Activated T-cell treated with anti-CD3 and anti-CD28 coated beads, Interleukin-2, amount 50 U/mL, for 24 hours (primary cell): ENCODE results near the gene FSHB.
"Not testable (repeated sequence)": the region's sequence is repeated elsewhere in the genome, so short reads cannot be mapped to it uniquely, and the experiment has no call there.

Source experiments
- DNase-seq: peaks from one replicate; pipeline ENCODE4 v3.0.0-alpha.2; 2020
- H3K27ac Mint-ChIP-seq: 2 replicates; pipeline ENCODE4 v1.8.0; 2020; ENCODE audit warnings: mild to moderate bottlenecking, mixed read lengths
- H3K27me3 Mint-ChIP-seq: 2 replicates; pipeline ENCODE4 v1.8.0; 2020; ENCODE audit warnings: mixed read lengths
- H3K36me3 Mint-ChIP-seq: 2 replicates; pipeline ENCODE4 v1.8.0; 2020; ENCODE audit warnings: low read depth, mixed read lengths
- H3K4me1 Mint-ChIP-seq: 2 replicates; pipeline ENCODE4 v1.8.0; 2020; ENCODE audit warnings: low read depth, mixed read lengths
- H3K4me3 Mint-ChIP-seq: 2 replicates; pipeline ENCODE4 v1.8.0; 2020; ENCODE audit warnings: mild to moderate bottlenecking, moderate library complexity, mixed read lengths
- H3K9me3 Mint-ChIP-seq: 2 replicates; pipeline ENCODE4 v1.8.0; 2020; ENCODE audit warnings: mixed read lengths

Gene FSHB

GRCh38 chr11:30230714-30231113, at the start of gene FSHB:
FSHB (plus strand) TSS chr11:30231014; CDS start chr11:30231903, 889 bp downstream.
- Mint-ChIP-seq H3K9me3 (peaks cover 4% of the 10 kb centered on the region), H3K27me3 (no peaks in the 10 kb centered on the region), H3K36me3 (no peaks in the 10 kb centered on the region), H3K27ac (no peak within 1 kb of the TSS), H3K4me3 (no peak within 1 kb of the TSS), H3K4me1 (no peaks in the 10 kb centered on the region)
- no peak for DNase-seq

GRCh38 chr11:30186748-30187147, 44.1 kb upstream of the FSHB start:
- Mint-ChIP-seq H3K27me3 (no peaks in the 10 kb centered on the region), H3K9me3 (no peaks in the 10 kb centered on the region), H3K4me3 (no peak overlapping the region), H3K27ac (no peak overlapping the region), H3K36me3 (no peaks in the 10 kb centered on the region), H3K4me1 (no peaks in the 10 kb centered on the region)
- DNase-seq: no peak

- no peak for DNase-seq
- H3K27me3 Mint-ChIP-seq: peaks cover 4% of the 10 kb centered on the region
- H3K27ac Mint-ChIP-seq: no peak overlapping the region
- no peaks in the 10 kb centered on the region for H3K36me3 Mint-ChIP-seq
- no peaks in the 10 kb centered on the region for H3K4me1 Mint-ChIP-seq
- H3K4me3 Mint-ChIP-seq: no peak overlapping the region
- H3K9me3 Mint-ChIP-seq: no peaks in the 10 kb centered on the region
These were observed 38.2 kb upstream of the FSHB start for GRCh38 chr11:30192620-30193019.

GRCh38 chr11:30196400-30197206, 34.2 kb upstream of the FSHB start:
- Mint-ChIP-seq H3K9me3 (no peaks in the 10 kb centered on the region), H3K27me3 (peaks cover 4% of the 10 kb centered on the region), H3K27ac (no peak overlapping the region), H3K4me1 (no peaks in the 10 kb centered on the region), H3K36me3 (no peaks in the 10 kb centered on the region), H3K4me3 (no peak overlapping the region)
- peak; percentile 55 for DNase-seq

GRCh38 chr11:30197869-30198268, 32.9 kb upstream of the FSHB start:
- Mint-ChIP-seq H3K4me3 (no peak overlapping the region), H3K4me1 (no peaks in the 10 kb centered on the region), H3K27ac (no peak overlapping the region), H3K9me3 (no peaks in the 10 kb centered on the region), H3K36me3 (no peaks in the 10 kb centered on the region), H3K27me3 (peaks cover 4% of the 10 kb centered on the region)
- no peak for DNase-seq

- H3K4me3 Mint-ChIP-seq, DNase-seq, H3K9me3 Mint-ChIP-seq, H3K36me3 Mint-ChIP-seq, H3K4me1 Mint-ChIP-seq, H3K27me3 Mint-ChIP-seq, H3K27ac Mint-ChIP-seq: not testable (repeated sequence)
These were observed 27.8 kb upstream of the FSHB start for GRCh38 chr11:30202989-30203388.

GRCh38 chr11:30203850-30204249, 27.0 kb upstream of the FSHB start:
- H3K36me3 Mint-ChIP-seq: no peaks in the 10 kb centered on the region
- H3K4me3 Mint-ChIP-seq: no peak overlapping the region
- DNase-seq: no peak
- no peak overlapping the region for H3K27ac Mint-ChIP-seq
- H3K9me3 Mint-ChIP-seq: no peaks in the 10 kb centered on the region
- H3K4me1 Mint-ChIP-seq: peaks cover 7% of the 10 kb centered on the region
- H3K27me3 Mint-ChIP-seq: no peaks in the 10 kb centered on the region

GRCh38 chr11:30206249-30206996, 24.4 kb upstream of the FSHB start:
- DNase-seq: no peak
- H3K9me3 Mint-ChIP-seq: no peaks in the 10 kb centered on the region
- no peak overlapping the region for H3K4me3 Mint-ChIP-seq
- no peaks in the 10 kb centered on the region for H3K36me3 Mint-ChIP-seq
- H3K4me1 Mint-ChIP-seq: peaks cover 7% of the 10 kb centered on the region
- H3K27me3 Mint-ChIP-seq: no peaks in the 10 kb centered on the region
- H3K27ac Mint-ChIP-seq: no peak overlapping the region

GRCh38 chr11:30210357-30210756, 20.5 kb upstream of the FSHB start:
- H3K9me3 Mint-ChIP-seq: no peaks in the 10 kb centered on the region

GRCh38 chr11:30216534-30216933, 14.3 kb upstream of the FSHB start:
- no peaks in the 10 kb centered on the region for H3K9me3 Mint-ChIP-seq
- no peak overlapping the region for H3K4me3 Mint-ChIP-seq
- no peaks in the 10 kb centered on the region for H3K27me3 Mint-ChIP-seq

More at GRCh38 chr11:30210357-30210756, 20.5 kb upstream of the FSHB start:
- Mint-ChIP-seq H3K27me3 (no peaks in the 10 kb centered on the region), H3K4me3 (no peak overlapping the region), H3K4me1 (peaks cover 7% of the 10 kb centered on the region), H3K36me3 (no peaks in the 10 kb centered on the region), H3K27ac (no peak overlapping the region)
- no peak for DNase-seq

GRCh38 chr11:30218278-30218677, 12.5 kb upstream of the FSHB start:
- Mint-ChIP-seq H3K36me3 (no peaks in the 10 kb centered on the region), H3K27ac (no peak overlapping the region), H3K27me3 (no peaks in the 10 kb centered on the region), H3K9me3 (no peaks in the 10 kb centered on the region), H3K4me3 (no peak overlapping the region), H3K4me1 (no peaks in the 10 kb centered on the region)
- DNase-seq: no peak

More at GRCh38 chr11:30216534-30216933, 14.3 kb upstream of the FSHB start:
- no peak for DNase-seq
- no peak overlapping the region for H3K27ac Mint-ChIP-seq
- no peaks in the 10 kb centered on the region for H3K36me3 Mint-ChIP-seq
- H3K4me1 Mint-ChIP-seq: no peaks in the 10 kb centered on the region

GRCh38 chr11:30225642-30226041, 5.2 kb upstream of the FSHB start:
- peaks cover 4% of the 10 kb centered on the region for H3K9me3 Mint-ChIP-seq
- H3K27me3 Mint-ChIP-seq: no peaks in the 10 kb centered on the region
- no peak overlapping the region for H3K4me3 Mint-ChIP-seq
- DNase-seq: no peak
- H3K4me1 Mint-ChIP-seq: no peaks in the 10 kb centered on the region
- H3K36me3 Mint-ChIP-seq: no peaks in the 10 kb centered on the region
- no peak overlapping the region for H3K27ac Mint-ChIP-seq

- no peaks in the 10 kb centered on the region for H3K4me1 Mint-ChIP-seq
- no peak for DNase-seq
- no peak overlapping the region for H3K27ac Mint-ChIP-seq
- H3K4me3 Mint-ChIP-seq: no peak overlapping the region
- no peaks in the 10 kb centered on the region for H3K27me3 Mint-ChIP-seq
- peaks cover 4% of the 10 kb centered on the region for H3K9me3 Mint-ChIP-seq
- H3K36me3 Mint-ChIP-seq: no peaks in the 10 kb centered on the region
These were observed 2.4 kb upstream of the FSHB start for GRCh38 chr11:30228323-30228884.

- Mint-ChIP-seq H3K4me3 (no peak overlapping the region), H3K4me1 (peaks cover under 1% of the 10 kb centered on the region), H3K27ac (no peak overlapping the region), H3K36me3 (no peaks in the 10 kb centered on the region), H3K27me3 (peaks cover 4% of the 10 kb centered on the region), H3K9me3 (no peaks in the 10 kb centered on the region)
- no peak for DNase-seq
These were observed 8.2 kb downstream of the FSHB start for GRCh38 chr11:30239025-30239424.

GRCh38 chr11:30244265-30244664, 13.5 kb downstream of the FSHB start:
- Mint-ChIP-seq H3K27me3 (peaks cover 7% of the 10 kb centered on the region), H3K27ac (no peak overlapping the region), H3K36me3 (no peaks in the 10 kb centered on the region), H3K9me3 (no peaks in the 10 kb centered on the region), H3K4me1 (peaks cover 4% of the 10 kb centered on the region), H3K4me3 (no peak overlapping the region)
- no peak for DNase-seq
